ENCODE results near the gene C9orf50.
A peak's percentile ranks its signal among the peaks of the same experiment; 100 is the strongest.
"Not testable (repeated sequence)": the region's sequence is repeated elsewhere in the genome, so short reads cannot be mapped to it uniquely, and the experiment has no call there.

C9orf50 gene

DNA sequence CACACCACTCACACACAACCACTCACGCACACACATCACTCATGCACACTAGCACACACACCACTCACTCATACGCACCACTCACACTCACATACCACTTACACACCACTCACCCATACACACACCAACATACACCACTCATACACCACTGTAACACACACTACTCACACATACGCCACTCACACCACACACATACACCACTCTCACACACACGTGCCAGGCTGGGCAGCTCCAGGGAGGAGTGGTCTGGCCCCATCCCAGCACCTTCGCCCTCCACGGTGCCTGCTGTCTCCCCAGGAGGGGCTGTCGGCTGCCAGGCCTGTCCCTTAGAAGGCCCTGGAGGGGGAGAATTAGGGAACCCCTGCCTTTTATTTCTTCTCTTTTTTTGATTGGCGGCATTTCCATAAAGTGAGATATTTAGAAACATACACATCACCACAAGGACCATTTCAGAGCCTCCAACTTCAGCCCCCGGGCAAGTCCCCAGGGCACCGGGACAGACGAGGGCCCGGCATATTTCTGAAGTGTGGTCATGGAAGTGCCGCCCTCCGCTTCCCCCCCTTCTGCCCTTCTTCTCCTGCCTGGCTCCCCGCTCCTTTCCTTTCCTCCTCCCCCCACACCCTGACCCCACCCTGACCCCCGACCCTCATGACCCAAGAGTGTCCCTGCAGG, 27.3 kb upstream of the C9orf50 start:
- no peak for DNase-seq (ENCODE audit: low spot score)

DNA sequence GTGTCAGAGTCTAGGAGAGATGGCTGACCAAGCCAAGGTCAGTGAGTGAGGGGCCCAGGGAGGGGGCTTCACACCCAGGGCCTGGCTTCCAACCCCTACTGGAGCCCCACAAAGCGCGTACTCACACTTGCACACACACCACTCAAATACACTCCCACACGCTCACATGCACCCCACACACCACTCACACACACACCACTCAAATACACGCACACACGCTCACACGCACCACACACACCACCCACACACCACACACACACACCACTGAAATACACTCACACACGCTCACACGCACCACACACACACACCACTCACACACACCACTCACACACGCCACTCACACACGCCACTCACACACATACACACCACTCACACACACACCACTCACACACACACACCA, 26.7 kb upstream of the C9orf50 start:
- DNase-seq (ENCODE audit: low spot score) = no peak

GRCh38 chr9:129646654-129647053, 25.8 kb upstream of the C9orf50 start:
- DNase-seq (ENCODE audit: low spot score) = no peak

- no peak for DNase-seq (ENCODE audit: low spot score)
Observed at GRCh38 chr9:129646252-129646651, 25.4 kb upstream of the C9orf50 start.

- DNase-seq (ENCODE audit: low spot score) = no peak
Observed at GRCh38 chr9:129644902-129645301, 24.0 kb upstream of the C9orf50 start.

GRCh38 chr9:129644365-129644764, 23.5 kb upstream of the C9orf50 start:
- DNase-seq (ENCODE audit: low spot score) = no peak

DNA sequence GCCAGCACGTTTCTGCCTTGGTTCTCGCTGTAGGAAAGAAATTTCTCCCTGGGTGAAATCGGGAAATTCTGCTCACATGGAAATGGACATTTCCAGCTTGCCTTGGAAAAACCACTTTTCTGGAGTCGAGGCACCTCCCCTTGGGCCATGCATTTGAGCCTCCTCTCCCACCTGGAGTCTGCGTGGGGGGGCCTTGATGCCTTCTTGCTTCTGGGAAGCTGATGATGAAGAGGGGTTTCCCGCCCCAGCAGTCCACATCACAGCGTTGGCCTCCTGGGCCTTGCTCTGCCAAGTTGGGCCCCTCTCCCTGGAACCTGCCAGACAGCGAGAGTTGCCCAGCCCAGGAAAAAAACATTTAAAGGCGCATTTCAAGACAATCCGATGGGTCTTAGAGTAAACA, 22.8 kb upstream of the C9orf50 start:
- no peak for DNase-seq (ENCODE audit: low spot score)

- DNase-seq (ENCODE audit: low spot score) = peak; percentile 95
Observed at GRCh38 chr9:129641750-129642585, 21.1 kb upstream of the C9orf50 start, which contains the start of gene ASB6. TSS of gene ASB6 (minus strand) at chr9:129642151. CDS start at chr9:129641999, 152 bp downstream.

DNA sequence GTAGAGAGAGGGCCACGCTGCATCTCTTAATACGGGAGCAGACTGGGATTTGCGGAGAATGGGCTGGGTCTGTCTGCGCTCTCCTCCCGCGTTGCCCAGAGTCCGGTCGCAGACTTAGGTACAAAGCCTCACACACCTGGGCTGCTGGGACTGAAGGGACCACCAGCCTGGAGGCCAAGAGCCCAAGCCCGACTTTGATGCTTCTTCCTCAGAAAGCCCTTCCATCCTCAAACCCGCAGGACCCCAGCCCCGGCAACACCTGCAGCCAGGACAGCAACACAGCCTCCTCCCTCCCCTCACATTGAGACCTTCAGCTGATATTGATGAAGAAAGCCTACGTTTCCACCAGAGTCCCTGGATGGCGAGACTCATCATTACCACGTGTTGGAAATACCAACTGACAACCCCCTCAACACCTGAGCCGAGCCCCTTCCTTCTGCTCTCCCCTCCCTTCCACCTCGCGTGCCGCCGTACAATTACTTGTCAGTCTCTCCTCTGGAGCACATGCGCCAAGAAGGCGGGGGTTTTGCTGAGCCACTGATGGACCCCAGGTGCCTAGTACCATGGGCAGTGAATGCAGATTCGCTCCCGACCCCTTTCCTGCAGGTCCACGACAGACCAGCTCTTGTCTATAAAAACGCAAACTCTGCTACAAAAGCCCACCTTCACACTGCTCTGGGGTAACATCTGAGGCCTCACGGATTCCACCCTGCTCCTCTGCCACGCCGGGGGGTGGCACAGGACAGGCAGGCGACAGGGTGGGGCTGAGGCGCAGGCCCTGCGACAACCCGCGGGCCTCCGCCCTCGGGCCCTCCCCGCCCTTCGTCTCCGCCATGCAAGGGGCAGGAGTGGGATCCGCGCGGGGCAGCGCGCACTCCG, 20.2 kb upstream of the C9orf50 start:
- DNase-seq (ENCODE audit: low spot score) = no peak

DNA sequence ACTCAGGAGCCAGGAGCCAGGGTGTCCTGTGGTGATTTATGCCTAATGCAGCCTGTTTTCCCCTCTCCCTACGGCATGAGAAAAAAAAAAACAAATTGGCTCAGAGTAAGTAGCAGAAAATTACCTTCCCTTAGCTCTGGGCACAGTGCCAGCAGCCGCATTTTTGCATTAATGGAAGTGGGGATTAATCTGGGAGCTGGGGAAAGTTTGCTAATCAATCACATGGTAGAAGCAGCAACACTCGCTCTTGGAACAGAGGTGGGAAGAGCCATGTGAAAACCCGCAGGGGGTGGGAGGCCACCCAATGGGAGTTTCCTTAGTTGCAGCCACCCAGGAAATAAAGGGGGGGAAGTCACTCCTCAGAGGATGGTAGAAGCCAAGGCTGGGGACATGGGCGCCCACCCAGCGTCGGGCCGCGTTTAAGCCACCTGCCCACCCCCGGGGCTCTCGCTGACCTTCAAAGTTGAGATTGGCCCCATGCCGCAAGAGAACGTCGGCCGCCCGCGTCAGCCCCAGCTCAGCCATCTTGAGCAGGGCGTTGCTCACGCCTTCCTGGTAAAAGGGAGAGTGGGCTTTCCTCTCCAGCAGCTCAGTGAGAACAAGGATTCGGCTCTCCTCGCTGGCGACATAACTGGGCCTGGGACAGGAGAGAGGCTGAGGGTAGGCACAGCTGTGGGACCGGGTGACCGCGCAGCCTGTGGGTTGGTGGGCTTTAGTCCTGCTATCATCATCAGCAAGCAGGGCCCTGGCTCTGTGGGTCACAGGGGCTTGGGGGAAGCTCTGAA, 19.4 kb upstream of the C9orf50 start:
- DNase-seq (ENCODE audit: low spot score) = no peak

DNA sequence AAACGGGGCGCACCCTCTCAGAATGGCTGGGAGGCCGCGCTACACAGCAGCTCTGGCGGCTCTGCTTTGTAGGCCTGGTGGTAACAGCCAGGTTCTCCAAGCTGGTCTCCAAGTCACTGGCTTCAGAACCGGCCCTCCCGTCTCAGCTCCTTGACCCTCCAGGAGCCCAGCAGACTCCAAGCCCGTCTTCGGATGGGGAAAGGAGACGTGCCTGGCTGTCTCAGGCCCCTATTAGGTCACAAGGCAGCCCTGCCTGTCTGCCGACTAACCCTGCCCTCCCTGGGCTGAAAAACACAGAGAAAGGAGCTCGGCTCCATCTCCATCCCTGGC, 18.8 kb upstream of the C9orf50 start:
- no peak for DNase-seq (ENCODE audit: low spot score)

GRCh38 chr9:129639034-129639630, 18.2 kb upstream of the C9orf50 start:
- DNase-seq (ENCODE audit: low spot score) = no peak

DNA sequence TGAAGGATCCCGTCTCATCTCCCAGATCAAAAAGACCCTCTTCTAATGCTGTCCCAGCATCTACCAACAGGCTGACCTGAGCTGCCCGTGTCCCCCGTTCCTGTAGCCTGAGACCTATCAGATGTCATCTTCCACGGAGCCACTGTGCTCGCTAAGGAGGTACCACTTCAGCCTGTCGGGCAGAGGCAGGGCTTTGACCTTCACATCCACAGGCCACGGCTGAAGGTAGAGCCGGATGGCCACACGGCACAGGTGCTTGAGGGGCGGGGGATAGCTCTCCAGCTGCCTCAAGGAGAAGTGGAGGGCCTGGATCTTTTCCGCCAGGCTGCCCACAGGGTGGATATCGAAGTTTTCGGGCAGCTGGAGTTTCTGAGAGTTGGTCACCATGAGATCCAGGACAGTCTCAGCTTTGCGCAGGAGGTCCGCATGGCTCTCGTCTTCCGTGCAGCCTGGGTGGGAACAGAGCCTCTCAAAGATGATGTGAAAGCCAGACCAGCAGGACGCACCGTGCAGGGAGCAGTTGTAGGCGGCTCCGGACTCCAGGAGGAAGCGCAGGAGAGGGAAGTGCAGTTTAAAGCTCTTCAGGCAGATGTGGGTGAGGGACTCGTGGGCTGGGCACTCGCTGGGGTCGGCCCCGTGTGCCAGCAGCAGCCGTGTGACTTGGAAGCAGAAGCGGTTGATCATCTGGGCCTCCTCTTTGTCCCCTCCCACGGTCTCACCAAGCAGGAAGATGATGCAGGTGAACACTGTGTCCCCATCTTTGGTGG, 17.0 kb upstream of the C9orf50 start:
- DNase-seq (ENCODE audit: low spot score) = no peak

- no peak for DNase-seq (ENCODE audit: low spot score)
Observed at GRCh38 chr9:129637102-129637501, 16.2 kb upstream of the C9orf50 start.

- not testable (repeated sequence) for DNase-seq (ENCODE audit: low spot score)
Observed at GRCh38 chr9:129636343-129636742, 15.4 kb upstream of the C9orf50 start.

DNA sequence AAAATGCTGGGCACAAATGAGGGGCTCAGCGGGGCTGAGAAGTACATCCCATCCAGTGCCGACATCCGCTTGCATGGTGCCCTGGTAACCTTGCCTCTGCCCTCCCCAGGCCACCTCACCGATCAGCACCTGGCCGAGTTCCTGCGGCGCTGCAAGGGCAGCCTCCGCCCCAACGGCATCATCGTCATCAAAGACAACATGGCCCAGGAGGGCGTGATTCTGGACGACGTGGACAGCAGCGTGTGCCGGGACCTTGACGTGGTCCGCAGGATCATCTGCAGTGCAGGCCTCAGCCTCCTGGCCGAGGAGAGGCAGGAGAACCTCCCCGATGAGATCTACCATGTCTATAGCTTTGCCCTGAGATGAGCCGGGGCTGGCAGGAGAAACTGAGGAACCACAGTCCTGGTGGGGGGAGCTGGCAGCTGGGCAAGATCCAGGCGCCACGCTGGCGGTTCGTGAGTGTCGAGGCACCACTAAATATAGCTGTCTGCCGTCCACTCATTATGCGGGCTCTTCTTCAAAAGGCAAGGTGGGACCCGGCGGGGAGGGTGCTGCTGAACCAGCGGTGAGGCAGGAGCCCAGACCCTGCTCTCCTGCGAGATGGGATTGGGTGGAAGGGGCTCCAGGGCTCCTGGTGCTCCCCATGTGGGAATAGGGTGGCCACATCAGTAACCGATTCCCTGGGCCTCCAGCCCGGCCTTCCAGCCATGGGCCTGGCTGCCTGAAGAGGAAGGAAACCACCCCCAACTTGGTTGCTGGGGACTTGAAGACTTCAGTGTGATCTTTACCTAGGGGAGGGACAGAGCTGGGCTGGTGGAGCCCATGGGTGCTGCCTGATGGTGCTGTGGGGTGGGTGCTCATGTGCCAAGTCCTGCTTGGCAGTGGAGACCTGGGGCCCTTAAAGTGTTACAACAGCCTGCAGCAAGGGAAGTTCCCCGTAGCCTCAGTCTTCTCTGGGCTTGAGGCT, 14.5 kb upstream of the C9orf50 start:
- no peak for DNase-seq (ENCODE audit: low spot score)

GRCh38 chr9:129633848-129634247, 12.9 kb upstream of the C9orf50 start:
- no peak for DNase-seq (ENCODE audit: low spot score)

GRCh38 chr9:129633207-129633606, 12.3 kb upstream of the C9orf50 start:
- DNase-seq (ENCODE audit: low spot score) = no peak

GRCh38 chr9:129632460-129632859, 11.6 kb upstream of the C9orf50 start:
- no peak for DNase-seq (ENCODE audit: low spot score)

Data from SK-N-DZ (cell line).